ENCODE measurements around the gene FEM1B. TPM values are rescaled to one million over a fixed set of nuclear protein-coding genes. Genes with fewer than 3 reads are reported as not detected.

The FEM1B gene
- total RNA-seq, 1 donor from 2014 or later: 49.4 TPM

DNA sequence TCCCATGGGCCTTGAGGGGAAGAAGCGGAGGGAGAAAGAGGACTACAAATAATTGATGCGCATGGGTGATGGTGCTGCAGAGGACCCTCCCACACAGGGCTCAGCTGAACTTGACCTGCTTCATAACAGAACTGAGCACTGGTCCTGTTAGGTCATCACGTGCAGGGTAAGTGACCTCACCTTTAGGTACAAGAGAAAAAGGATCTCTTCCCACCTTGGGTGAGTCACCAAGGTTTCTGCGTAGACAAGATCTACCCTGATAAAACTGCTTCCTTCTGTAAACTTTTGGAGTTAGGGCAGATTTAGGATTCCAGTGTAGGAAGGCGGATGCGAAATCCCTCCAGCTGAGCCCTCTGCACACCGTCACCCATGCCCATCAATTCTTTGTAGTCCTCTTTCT lies 67.1 kb downstream of the FEM1B start:
- Mint-ChIP-seq H3K4me1 (ENCODE audit: low read depth) (no peaks in the 10 kb centered on the region), H3K27me3 (ENCODE audit: insufficient read depth) (peaks cover 8% of the 10 kb centered on the region), H3K4me3 (no peak overlapping the region), H3K36me3 (ENCODE audit: low read depth) (no peaks in the 10 kb centered on the region), H3K9me3 (no peaks in the 10 kb centered on the region), H3K27ac (no peak overlapping the region)
- intact Hi-C loops (cut with micrococcal nuclease): no loop called here
- DNase-seq (ENCODE audit: low spot score): no peak

Other genes with a start within 250 kb of the FEM1B start
- gene PIAS1, start 223.4 kb upstream of the FEM1B start, total RNA-seq: 26.4 and 26.8 TPM in 2 replicates
- gene CALML4, start 72.4 kb upstream of the FEM1B start, total RNA-seq: 12.1 and 13.1 TPM in 2 replicates
- 95.3 and 98.3 TPM in 2 replicates for gene CLN6, start 48.0 kb upstream of the FEM1B start, total RNA-seq
- 0.23 and 0.27 TPM in 2 replicates for gene ITGA11, start 154.4 kb downstream of the FEM1B start, total RNA-seq

All from activated T-helper 1 cell treated with anti-CD3 and anti-CD28 coated beads, Interleukin-12 subunit alpha, Interleukin-12 subunit beta, Interleukin-2, Interleukin-4 antibody, amounts not matched to agents 30 ng/mL and 10 ng/mL and 1 ng/mL, durations not matched to agents 14 hours and 24 hours and 36 hours (primary cell).